Cerebellar nuclear complex (tissue), 1 donor: ENCODE data around the gene ARVCF.
A peak's percentile ranks its signal among the peaks of the same experiment; 100 is the strongest.

Source experiments
- DNase-seq, 2 experiments: peaks; one replicate each; lab custom pipeline; 2025; lab: John Stamatoyannopoulos, UW

ARVCF gene

GRCh38 chr22:19986410-19987341, 29.9 kb downstream of the ARVCF start:
- DNase-seq: peak in 1 of 2 experiments; percentile 36

- no peak for DNase-seq
Observed at GRCh38 chr22:19986011-19986409, 30.6 kb downstream of the ARVCF start.

GRCh38 chr22:19984851-19985811, 31.5 kb downstream of the ARVCF start:
- no peak for DNase-seq

GRCh38 chr22:19984201-19984753, 32.3 kb downstream of the ARVCF start:
- DNase-seq: no peak

- no peak for DNase-seq
Observed at GRCh38 chr22:19983741-19984140, 32.9 kb downstream of the ARVCF start.

GRCh38 chr22:19982991-19983578, 33.5 kb downstream of the ARVCF start:
- DNase-seq: no peak

- no peak for DNase-seq
Observed at GRCh38 chr22:19981961-19982920, 34.4 kb downstream of the ARVCF start.

- no peak for DNase-seq
Observed at GRCh38 chr22:19981171-19981960, 35.3 kb downstream of the ARVCF start.

- DNase-seq: no peak
Observed at GRCh38 chr22:19980766-19981165, 35.9 kb downstream of the ARVCF start.

- no peak for DNase-seq
Observed at GRCh38 chr22:19979712-19980493, 36.7 kb downstream of the ARVCF start.

- no peak for DNase-seq
Observed at GRCh38 chr22:19978748-19979147, 37.9 kb downstream of the ARVCF start.

- no peak for DNase-seq
Observed at GRCh38 chr22:19977296-19978243, 39.1 kb downstream of the ARVCF start.

GRCh38 chr22:19976671-19977070, 40.0 kb downstream of the ARVCF start:
- no peak for DNase-seq

- no peak for DNase-seq
Observed at GRCh38 chr22:19975707-19976035, 41.0 kb downstream of the ARVCF start.

- no peak for DNase-seq
Observed at GRCh38 chr22:19974935-19975706, 41.5 kb downstream of the ARVCF start.

- peak; percentile 21 to 36 for DNase-seq
Observed at GRCh38 chr22:19974268-19974861, 42.3 kb downstream of the ARVCF start.
